ENCODE measurements around the gene HBG1.
"Not testable (repeated sequence)": the region's sequence is repeated elsewhere in the genome, so short reads cannot be mapped to it uniquely, and the experiment has no call there.

HBG1 gene

DNA sequence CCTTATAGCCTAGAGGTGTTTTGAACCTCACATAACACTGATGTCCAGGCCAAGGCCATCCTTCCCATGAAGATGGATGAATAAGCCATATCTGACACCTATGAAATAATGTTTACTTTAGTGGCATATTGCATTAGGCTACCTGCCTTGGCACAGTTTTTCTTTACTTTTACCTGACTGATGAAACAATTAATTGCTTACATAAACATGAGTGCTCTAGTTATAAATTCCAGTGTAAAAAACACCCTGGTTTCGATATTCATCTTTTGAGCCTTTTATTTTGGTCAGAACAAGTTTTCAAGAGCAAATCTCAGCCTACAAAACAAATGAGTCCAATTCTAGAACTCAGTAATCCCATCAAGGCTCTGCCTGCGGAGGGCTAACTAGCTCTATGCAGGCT, 27.0 kb upstream of the HBG1 start:
- DNase-seq, result no peak

- no peak for DNase-seq
Measured at GRCh38 chr11:5275369-5276110, 25.9 kb upstream of the HBG1 start.

DNA sequence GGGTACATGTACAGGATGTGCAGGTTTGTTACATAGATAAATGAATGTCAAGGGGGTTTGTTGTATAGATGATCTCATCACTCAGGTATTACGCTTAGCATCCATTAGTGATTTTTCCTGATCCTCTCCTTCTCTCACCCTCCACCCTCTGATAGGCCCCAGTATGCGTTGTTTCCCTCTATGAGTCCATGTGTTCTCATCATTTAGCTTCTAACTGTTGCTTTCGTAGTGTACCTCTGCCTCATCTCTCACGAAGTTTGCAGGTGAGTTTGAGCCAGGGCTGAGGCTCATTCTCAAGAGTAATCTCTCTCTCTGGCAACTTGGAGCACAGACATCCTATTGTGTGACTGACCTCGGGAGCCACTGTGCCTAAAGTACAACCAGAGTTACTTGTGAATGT, 24.7 kb upstream of the HBG1 start:
- no peak for DNase-seq

- no peak for DNase-seq
Measured at GRCh38 chr11:5272395-5273017, 22.8 kb upstream of the HBG1 start.

GRCh38 chr11:5269715-5270147, 20.1 kb upstream of the HBG1 start, which contains the start of gene HBE1:
Gene HBE1 (minus strand): TSS chr11:5269945. CDS start chr11:5269890, 55 bp downstream.
- DNase-seq, result no peak

- no peak for DNase-seq
Measured at GRCh38 chr11:5267033-5267563, 17.4 kb upstream of the HBG1 start.

GRCh38 chr11:5266609-5267008, 17.0 kb upstream of the HBG1 start:
- DNase-seq, result no peak

DNA sequence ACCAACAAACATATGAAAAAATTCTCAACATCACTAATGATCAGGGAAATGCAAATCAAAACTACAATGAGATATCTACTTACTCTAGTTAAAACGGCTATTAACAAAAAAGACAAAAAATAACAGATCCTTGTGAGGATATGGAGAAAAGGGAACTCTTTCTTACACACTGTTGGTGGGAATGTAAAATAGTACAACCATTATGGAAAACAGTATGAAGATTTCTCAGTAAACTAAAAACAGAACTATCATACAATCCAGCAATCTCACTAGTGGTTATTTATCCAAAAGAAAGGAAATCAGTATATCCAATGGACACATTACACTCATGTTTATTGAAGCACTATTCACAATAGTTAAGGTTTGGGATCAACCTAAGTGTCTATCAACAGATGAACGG, 16.2 kb upstream of the HBG1 start:
- DNase-seq, result no peak

- DNase-seq, result no peak
Measured at GRCh38 chr11:5258543-5259262, 9.0 kb upstream of the HBG1 start.

DNA sequence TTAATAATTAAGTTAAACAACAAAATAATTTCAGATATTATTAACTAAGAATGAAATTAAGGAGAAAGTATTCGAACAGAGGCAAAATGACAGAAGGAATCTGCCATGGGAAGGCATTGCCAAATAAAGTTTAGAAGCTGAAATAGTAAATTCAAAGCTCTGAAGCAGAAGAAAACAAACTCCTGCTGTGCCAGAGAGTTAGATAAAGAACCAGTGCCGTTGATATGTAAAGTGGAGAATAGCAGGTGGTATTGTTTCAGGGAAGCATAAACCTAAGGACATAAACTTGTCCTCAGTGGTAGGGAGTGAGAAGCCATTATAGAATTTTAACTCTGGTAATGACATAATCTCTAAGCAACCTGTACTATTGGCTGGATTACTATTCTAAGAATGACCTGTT, 7.6 kb upstream of the HBG1 start:
- no peak for DNase-seq

DNA sequence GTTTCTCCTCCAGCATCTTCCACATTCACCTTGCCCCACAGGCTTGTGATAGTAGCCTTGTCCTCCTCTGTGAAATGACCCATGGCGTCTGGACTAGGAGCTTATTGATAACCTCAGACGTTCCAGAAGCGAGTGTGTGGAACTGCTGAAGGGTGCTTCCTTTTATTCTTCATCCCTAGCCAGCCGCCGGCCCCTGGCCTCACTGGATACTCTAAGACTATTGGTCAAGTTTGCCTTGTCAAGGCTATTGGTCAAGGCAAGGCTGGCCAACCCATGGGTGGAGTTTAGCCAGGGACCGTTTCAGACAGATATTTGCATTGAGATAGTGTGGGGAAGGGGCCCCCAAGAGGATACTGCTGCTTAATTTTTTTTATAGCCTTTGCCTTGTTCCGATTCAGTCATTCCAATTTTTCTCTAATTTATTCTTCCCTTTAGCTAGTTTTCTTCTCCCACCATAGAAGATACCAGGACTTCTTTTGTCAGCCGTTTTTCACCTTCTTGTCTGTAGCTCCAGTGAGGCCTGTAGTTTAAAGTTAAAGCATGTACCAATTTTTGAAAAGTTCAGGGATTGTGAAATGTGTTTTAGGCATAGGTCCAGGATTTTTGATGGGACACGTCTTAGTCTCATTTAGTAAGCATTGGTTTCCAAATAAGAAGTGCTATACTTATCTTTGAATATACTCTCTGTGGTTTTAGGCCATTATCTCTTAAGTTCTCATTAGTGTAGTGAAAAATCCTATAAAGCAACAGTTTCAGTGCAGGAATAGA, 5.2 kb upstream of the HBG1 start, which contains the start of gene HBG2:
TSS of gene HBG2 (minus strand) at position 136 of the 768 bp plus-strand sequence. CDS start at position 83, 53 bp downstream.
- DNase-seq, result not testable (repeated sequence)

GRCh38 chr11:5254023-5254422, 4.4 kb upstream of the HBG1 start:
- DNase-seq, result not testable (repeated sequence)

- not testable (repeated sequence) for DNase-seq
Measured at GRCh38 chr11:5253440-5253839, 3.8 kb upstream of the HBG1 start.

- no peak for DNase-seq
Measured at GRCh38 chr11:5252919-5253265, 3.2 kb upstream of the HBG1 start.

GRCh38 chr11:5252192-5252918, 2.7 kb upstream of the HBG1 start:
- DNase-seq, result no peak

DNA sequence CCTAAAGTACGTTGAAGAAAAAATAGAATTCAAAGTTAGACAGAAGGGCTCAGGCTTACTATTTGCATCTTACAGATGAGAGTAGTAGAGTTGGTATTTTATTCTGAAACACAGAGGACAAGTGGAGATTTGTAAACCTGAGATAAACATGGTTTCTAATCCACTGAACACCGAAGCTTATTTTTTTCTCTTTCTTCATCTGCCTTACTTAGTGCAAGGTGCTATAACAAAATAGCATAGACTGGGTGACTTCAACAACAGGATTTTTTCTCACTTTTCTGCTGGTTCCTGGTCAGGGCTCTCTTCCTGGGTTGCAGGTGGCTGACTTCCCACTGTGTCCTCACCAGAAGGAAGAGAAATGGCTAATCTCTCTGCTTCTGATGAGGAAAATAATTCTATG, 2.1 kb upstream of the HBG1 start:
- DNase-seq, result no peak

DNA sequence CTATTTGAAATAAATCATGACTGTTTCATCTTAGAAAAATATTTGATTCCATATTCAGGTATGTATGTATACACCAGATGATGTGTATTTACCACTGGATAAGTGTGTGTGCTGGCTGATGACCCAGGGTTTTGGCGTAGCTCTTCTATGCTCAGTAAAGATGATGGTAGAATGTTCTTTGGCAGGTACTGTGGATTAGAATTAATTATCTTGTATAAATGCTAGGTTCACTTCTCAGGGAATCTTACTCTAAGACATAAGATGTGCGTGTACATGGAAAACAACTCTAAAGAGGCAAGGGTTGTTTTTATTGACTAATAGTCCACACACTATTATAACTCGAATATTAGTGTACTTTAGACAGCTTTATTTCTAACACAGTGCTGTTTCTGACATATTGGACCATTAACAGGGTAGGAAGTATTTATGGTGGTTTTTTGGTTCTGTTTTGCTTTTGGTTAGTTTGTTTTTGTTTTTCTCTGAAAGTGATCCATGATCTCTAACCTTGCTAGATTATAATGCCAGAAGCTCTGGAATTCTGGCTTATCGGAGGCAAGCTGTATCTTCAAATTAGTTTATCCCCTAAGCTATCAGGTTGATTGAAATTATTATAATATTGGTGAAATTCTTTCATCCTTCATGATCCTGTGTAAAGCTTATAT, 1.0 kb upstream of the HBG1 start:
- no peak for DNase-seq

DNA sequence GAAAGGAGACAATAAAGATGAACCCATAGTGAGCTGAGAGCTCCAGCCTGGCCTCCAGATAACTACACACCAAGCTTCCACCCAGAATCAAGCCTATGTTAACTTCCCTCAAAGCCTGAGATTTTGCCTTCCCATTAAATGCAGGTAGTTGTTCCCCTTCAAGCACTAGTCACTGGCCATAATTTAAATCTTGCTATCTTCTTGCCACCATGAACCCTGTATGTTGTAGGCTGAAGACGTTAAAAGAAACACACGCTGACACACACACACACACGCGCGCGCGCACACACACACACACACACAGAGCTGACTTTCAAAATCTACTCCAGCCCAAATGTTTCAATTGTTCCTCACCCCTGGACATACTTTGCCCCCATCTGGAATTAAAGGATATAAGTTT, 1.2 kb downstream of the HBG1 start:
- not testable (repeated sequence) for DNase-seq

GRCh38 chr11:5247472-5248192, 2.0 kb downstream of the HBG1 start:
- no peak for DNase-seq

- no peak for DNase-seq
Measured at GRCh38 chr11:5246772-5247471, 2.7 kb downstream of the HBG1 start.

All from NCI-H1436 (cell line).